ENCODE data around the gene PSD2.
A peak's percentile ranks its signal among the peaks of the same experiment; 100 is the strongest.

PSD2 gene

GRCh38 chr5:139806726-139807646 lies 11.4 kb downstream of the PSD2 start:
- no peak for DNase-seq
- in situ Hi-C loops (cut with MboI; ENCODE audit: low pct_unique_long_range_greater_than_20kb, low sequenced_read_pairs), result no loop called here

GRCh38 chr5:139807647-139808030 lies 12.0 kb downstream of the PSD2 start:
- in situ Hi-C loops (cut with MboI; ENCODE audit: low pct_unique_long_range_greater_than_20kb, low sequenced_read_pairs), result no loop called here
- no peak for DNase-seq

GRCh38 chr5:139808481-139809330 lies 13.1 kb downstream of the PSD2 start:
- in situ Hi-C loops (cut with MboI; ENCODE audit: low pct_unique_long_range_greater_than_20kb, low sequenced_read_pairs), result no loop called here
- DNase-seq, result peak; percentile 58

- in situ Hi-C loops (cut with MboI; ENCODE audit: low pct_unique_long_range_greater_than_20kb, low sequenced_read_pairs), result no loop called here
- no peak for DNase-seq
These were observed 13.8 kb downstream of the PSD2 start for GRCh38 chr5:139809331-139809810.

- in situ Hi-C loops (cut with MboI; ENCODE audit: low pct_unique_long_range_greater_than_20kb, low sequenced_read_pairs), result no loop called here
- no peak for DNase-seq
These were observed 15.0 kb downstream of the PSD2 start for GRCh38 chr5:139810341-139811273.

GRCh38 chr5:139811274-139811607 lies 15.6 kb downstream of the PSD2 start:
- no peak for DNase-seq
- in situ Hi-C loops (cut with MboI; ENCODE audit: low pct_unique_long_range_greater_than_20kb, low sequenced_read_pairs), result no loop called here

- in situ Hi-C loops (cut with MboI; ENCODE audit: low pct_unique_long_range_greater_than_20kb, low sequenced_read_pairs), result no loop called here
- DNase-seq, result no peak
These were observed 16.7 kb downstream of the PSD2 start for GRCh38 chr5:139812323-139812722.

GRCh38 chr5:139812836-139813805 lies 17.5 kb downstream of the PSD2 start:
- DNase-seq, result no peak
- in situ Hi-C loops (cut with MboI; ENCODE audit: low pct_unique_long_range_greater_than_20kb, low sequenced_read_pairs), result no loop called here

GRCh38 chr5:139814191-139814601 lies 18.6 kb downstream of the PSD2 start:
- no peak for DNase-seq
- in situ Hi-C loops (cut with MboI; ENCODE audit: low pct_unique_long_range_greater_than_20kb, low sequenced_read_pairs), result no loop called here

- in situ Hi-C loops (cut with MboI; ENCODE audit: low pct_unique_long_range_greater_than_20kb, low sequenced_read_pairs), result no loop called here
- no peak for DNase-seq
These were observed 19.2 kb downstream of the PSD2 start for GRCh38 chr5:139814704-139815280.

- DNase-seq, result no peak
- in situ Hi-C loops (cut with MboI; ENCODE audit: low pct_unique_long_range_greater_than_20kb, low sequenced_read_pairs), result no loop called here
These were observed 21.0 kb downstream of the PSD2 start for GRCh38 chr5:139816566-139816965.

GRCh38 chr5:139817362-139817761 lies 21.8 kb downstream of the PSD2 start:
- DNase-seq, result no peak

GRCh38 chr5:139817970-139818369 lies 22.4 kb downstream of the PSD2 start:
- DNase-seq, result no peak
- in situ Hi-C loops (cut with MboI; ENCODE audit: low pct_unique_long_range_greater_than_20kb, low sequenced_read_pairs), result no loop called here

More at GRCh38 chr5:139817362-139817761, 21.8 kb downstream of the PSD2 start:
- in situ Hi-C loops (cut with MboI; ENCODE audit: low pct_unique_long_range_greater_than_20kb, low sequenced_read_pairs), result no loop called here

GRCh38 chr5:139820130-139820529 lies 24.5 kb downstream of the PSD2 start:
- no peak for DNase-seq

GRCh38 chr5:139820606-139821005 lies 25.0 kb downstream of the PSD2 start:
- DNase-seq, result no peak
- in situ Hi-C loops (cut with MboI; ENCODE audit: low pct_unique_long_range_greater_than_20kb, low sequenced_read_pairs), result no loop called here

More at GRCh38 chr5:139820130-139820529, 24.5 kb downstream of the PSD2 start:
- in situ Hi-C loops (cut with MboI; ENCODE audit: low pct_unique_long_range_greater_than_20kb, low sequenced_read_pairs), result no loop called here

- in situ Hi-C loops (cut with MboI; ENCODE audit: low pct_unique_long_range_greater_than_20kb, low sequenced_read_pairs), result no loop called here
- no peak for DNase-seq
These were observed 26.4 kb downstream of the PSD2 start for GRCh38 chr5:139821806-139822552.

Data from KBM-7 (cell line).